GM23338 (cell line): Measurements from ENCODE around the gene NHSL1. TPM values are rescaled to one million over a fixed set of nuclear protein-coding genes. Genes with fewer than 3 reads are reported as not detected.

Experiments used
- ATAC-seq: fragments of 200-7000 bp; cut with Tn5 transposase; 3 replicates; pipeline ENCODE4 v1.9.1; 2020
- DNase-seq: peaks from one replicate; pipeline ENCODE4 v3.0.0-alpha.2; 2015; ENCODE audit warnings: low spot score
- H2AFZ ChIP-seq: fragments of 200-600 bp; sonication (generic); 2 replicates; pipeline ENCODE4 v1.8.0; 2016; ENCODE audit warnings: antibody characterized with exemption, mild to moderate bottlenecking, moderate library complexity
- H3F3A ChIP-seq: fragments of 200-600 bp; sonication (generic); replicated peaks from 2 replicates; pipeline ENCODE4 v1.8.0; 2017; ENCODE audit warnings: antibody characterized with exemption, mixed run types, low read depth
- H3K27ac ChIP-seq: fragments of 200-600 bp; sonication (generic); 2 replicates; pipeline ENCODE4 v1.6.1; 2016; ENCODE audit warnings: low read depth
- H3K27me3 ChIP-seq: fragments of 200-600 bp; sonication (generic); 2 replicates; pipeline ENCODE4 v1.8.0; 2016; ENCODE audit warnings: mild to moderate bottlenecking, mixed run types, moderate library complexity; ENCODE audit not compliant: insufficient read depth
- H3K36me3 ChIP-seq: fragments of 200-600 bp; sonication (generic); 2 replicates; pipeline ENCODE4 v1.8.0; 2016; ENCODE audit warnings: mild to moderate bottlenecking; ENCODE audit not compliant: insufficient read depth
- H3K4me1 ChIP-seq: fragments of 200-600 bp; sonication (generic); 2 replicates; pipeline ENCODE4 v1.8.0; 2016; ENCODE audit warnings: mild to moderate bottlenecking, moderate library complexity; ENCODE audit not compliant: insufficient read depth
- H3K4me2 ChIP-seq: fragments of 200-600 bp; sonication (generic); 2 replicates; pipeline ENCODE4 v1.7.1; 2017; ENCODE audit warnings: mixed run types
- H3K4me3 ChIP-seq: fragments of 200-600 bp; sonication (generic); 2 replicates; pipeline ENCODE4 v1.6.1; 2016; ENCODE audit warnings: mixed run types
- H3K79me2 ChIP-seq: fragments of 200-600 bp; sonication (generic); replicated peaks from 2 replicates; pipeline ENCODE4 v1.8.0; 2017; ENCODE audit warnings: mild to moderate bottlenecking; ENCODE audit not compliant: insufficient read depth
- H3K9me2 ChIP-seq: fragments of 200-600 bp; sonication (generic); 2 replicates; pipeline ENCODE4 v1.8.0; 2017; ENCODE audit not compliant: insufficient read depth
- H4K20me1 ChIP-seq: fragments of 200-600 bp; sonication (generic); replicated peaks from 2 replicates; pipeline ENCODE4 v1.8.0; 2017; ENCODE audit warnings: mild to moderate bottlenecking; ENCODE audit not compliant: insufficient read depth
- H3K27ac Mint-ChIP-seq: 2 replicates; pipeline ENCODE4 v1.8.0; 2020; ENCODE audit warnings: inconsistent platforms, mild to moderate bottlenecking, moderate library complexity, mixed read lengths
- H3K27me3 Mint-ChIP-seq: 3 replicates; pipeline ENCODE4 v1.8.0; 2022; ENCODE audit warnings: low read depth, mild to moderate bottlenecking, moderate library complexity, mixed read lengths, inconsistent platforms; ENCODE audit not compliant: insufficient read depth, poor library complexity
- H3K36me3 Mint-ChIP-seq: 3 replicates; pipeline ENCODE4 v1.8.0; 2021; ENCODE audit warnings: low read depth, mild to moderate bottlenecking, inconsistent platforms, moderate library complexity, mixed read lengths
- H3K4me1 Mint-ChIP-seq: 3 replicates; pipeline ENCODE4 v1.8.0; 2020; ENCODE audit warnings: mild to moderate bottlenecking, inconsistent platforms, mixed read lengths
- H3K4me3 Mint-ChIP-seq: 3 replicates; pipeline ENCODE4 v1.8.0; 2021; ENCODE audit warnings: moderate library complexity, mild to moderate bottlenecking, inconsistent platforms, mixed read lengths
- H3K9me3 Mint-ChIP-seq: 3 replicates; pipeline ENCODE4 v1.8.0; 2020; ENCODE audit warnings: moderate library complexity, mild to moderate bottlenecking, inconsistent platforms, mixed read lengths
- EZH2 ChIP-seq: fragments of 200-600 bp; sonication (generic); IDR thresholded peaks from one replicate; pipeline ENCODE4 v1.8.0; 2017; ENCODE audit warnings: antibody characterized with exemption, mild to moderate bottlenecking, low read depth; ENCODE audit not compliant: unreplicated experiment
- EZH2phosphoT487 ChIP-seq: fragments of 200-600 bp; sonication (generic); IDR thresholded peaks from one replicate; pipeline ENCODE4 v1.8.1; 2018; ENCODE audit warnings: antibody characterized with exemption; ENCODE audit not compliant: unreplicated experiment
- NANOG ChIP-seq: IDR thresholded peaks from 2 replicates; pipeline ENCODE4 v1.6.1; 2016; ENCODE audit warnings: antibody characterized with exemption, borderline replicate concordance
- POLR2AphosphoS5 ChIP-seq: IDR thresholded peaks from 2 replicates; pipeline ENCODE4 v1.6.1; 2016; ENCODE audit warnings: antibody characterized with exemption, low read depth
- polyA plus RNA-seq: library from polyadenylated mRNA; unstranded; fragments of >200 nt; fragmentation: Nextera tagmentation; extraction: Ambion mirVana; gene quantifications from 2 replicates; pipeline ENCODE4 v1.2.1, GENCODE V29; 2016
- total RNA-seq: library from RNA; depleted of rRNA; stranded (reverse); fragments of >200 nt; shearing (Covaris generic); gene quantifications from 2 replicates; pipeline ENCODE4 v1.2.3, GENCODE V29; 2014
- TF ChIP-seq, protein P1 (sequence below), 2 experiments: fragments of 200-600 bp in 1 of 2; sonication (generic) in 1 of 2; conservative IDR thresholded peaks; 2 replicates each; pipeline versions ENCODE4 v1.5.1 to v1.6.1; 2016 to 2017; ENCODE audit warnings: antibody characterized with exemption in 2 of 2, low read depth in 2 of 2, mild to moderate bottlenecking in 2 of 2, moderate library complexity in 1 of 2
- TF ChIP-seq, protein P2 (sequence below): fragments of 250-450 bp; sonication (Bioruptor Pico); IDR thresholded peaks from 2 replicates; pipeline ENCODE4 v1.5.0; 2020; ENCODE audit warnings: mild to moderate bottlenecking, moderate library complexity
- TF ChIP-seq, protein P3 (sequence below): IDR thresholded peaks from 2 replicates; pipeline ENCODE4 v1.6.1; 2016; ENCODE audit warnings: antibody characterized with exemption

Gene NHSL1
- total and polyA plus RNA-seq, 2 experiments from 2014 or later = 11.2 to 24.5 TPM

DNA sequence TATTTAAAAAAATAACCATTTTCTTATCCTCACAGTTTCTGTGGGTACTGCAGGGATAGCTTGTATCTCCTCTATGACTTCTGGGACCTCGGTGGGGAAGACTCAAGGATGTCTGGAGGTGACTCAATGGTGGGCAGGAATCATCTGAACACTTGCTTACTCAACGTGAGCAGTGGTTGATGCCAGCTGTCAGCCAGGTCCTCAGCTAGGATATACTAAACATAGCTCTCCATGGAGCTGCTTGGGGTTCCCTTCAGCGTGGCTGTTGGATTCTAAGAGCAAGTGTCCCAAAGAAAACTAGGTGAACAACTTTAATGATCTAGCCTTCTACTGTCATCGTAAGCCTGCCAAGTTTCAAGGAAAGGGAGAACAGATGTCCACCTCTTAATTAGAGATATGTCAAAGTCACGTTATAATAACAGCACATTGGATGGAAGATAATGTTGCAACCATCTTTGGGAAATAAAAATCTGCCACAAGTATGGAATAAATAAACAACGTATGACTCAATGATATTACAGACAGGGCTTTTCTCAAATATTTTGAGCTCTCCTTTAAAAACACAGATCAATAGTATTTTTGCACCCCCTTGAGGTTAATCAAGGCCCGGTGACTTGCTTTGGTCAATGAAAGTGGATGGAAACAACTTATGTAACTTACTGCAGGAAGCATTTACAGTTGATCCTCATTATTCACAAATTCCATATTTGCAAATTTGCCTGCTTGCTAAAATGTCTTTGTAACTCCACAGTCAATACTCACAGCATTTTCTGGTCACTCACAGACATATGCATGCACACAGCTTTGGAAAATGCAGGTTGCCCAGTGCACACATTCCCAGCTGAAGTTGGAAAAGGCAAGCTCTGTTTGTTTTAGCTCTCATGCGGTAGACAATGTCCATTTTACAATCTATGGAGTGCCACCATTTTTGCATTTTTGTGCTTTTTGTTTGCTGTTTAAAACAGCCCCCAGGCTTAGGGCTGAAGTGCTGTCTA, 101.9 kb downstream of the NHSL1 start:
- Mint-ChIP-seq H3K4me3 (no peak overlapping the region), H3K36me3 (no peaks in the 10 kb centered on the region), H3K27me3 (no peaks in the 10 kb centered on the region), H3K4me1 (no peaks in the 10 kb centered on the region), H3K9me3 (no peaks in the 10 kb centered on the region), H3K27ac (no peak overlapping the region)
- Histone ChIP-seq H3F3A (no peaks in the 10 kb centered on the region; the same call in 1 of the 2 replicates), H3K27me3 (no peaks in the 10 kb centered on the region), H2AFZ (no peak overlapping the region), H3K4me2 (no peak overlapping the region), H3K27ac (no peak overlapping the region), H3K4me3 (no peak overlapping the region), H4K20me1 (no peaks in the 10 kb centered on the region), H3K4me1 (no peaks in the 10 kb centered on the region; the same call in 1 of the 2 replicates), H3K9me2 (no peaks in the 10 kb centered on the region; the same call in 1 of the 2 replicates), H3K79me2 (no peaks in the 10 kb centered on the region), H3K36me3 (no peaks in the 10 kb centered on the region)
- no peak for DNase-seq
- ATAC-seq = no peak
- no peak for TF ChIP-seq EZH2phosphoT487
- TF ChIP-seq, protein P1, sequence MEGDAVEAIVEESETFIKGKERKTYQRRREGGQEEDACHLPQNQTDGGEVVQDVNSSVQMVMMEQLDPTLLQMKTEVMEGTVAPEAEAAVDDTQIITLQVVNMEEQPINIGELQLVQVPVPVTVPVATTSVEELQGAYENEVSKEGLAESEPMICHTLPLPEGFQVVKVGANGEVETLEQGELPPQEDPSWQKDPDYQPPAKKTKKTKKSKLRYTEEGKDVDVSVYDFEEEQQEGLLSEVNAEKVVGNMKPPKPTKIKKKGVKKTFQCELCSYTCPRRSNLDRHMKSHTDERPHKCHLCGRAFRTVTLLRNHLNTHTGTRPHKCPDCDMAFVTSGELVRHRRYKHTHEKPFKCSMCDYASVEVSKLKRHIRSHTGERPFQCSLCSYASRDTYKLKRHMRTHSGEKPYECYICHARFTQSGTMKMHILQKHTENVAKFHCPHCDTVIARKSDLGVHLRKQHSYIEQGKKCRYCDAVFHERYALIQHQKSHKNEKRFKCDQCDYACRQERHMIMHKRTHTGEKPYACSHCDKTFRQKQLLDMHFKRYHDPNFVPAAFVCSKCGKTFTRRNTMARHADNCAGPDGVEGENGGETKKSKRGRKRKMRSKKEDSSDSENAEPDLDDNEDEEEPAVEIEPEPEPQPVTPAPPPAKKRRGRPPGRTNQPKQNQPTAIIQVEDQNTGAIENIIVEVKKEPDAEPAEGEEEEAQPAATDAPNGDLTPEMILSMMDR (conservative IDR thresholded peaks at IDR 0.05; ENCODE audit: low read depth in 2 of 2) = peak; percentile 40 to 49; a peak in 3 of 4 replicates

DNA sequence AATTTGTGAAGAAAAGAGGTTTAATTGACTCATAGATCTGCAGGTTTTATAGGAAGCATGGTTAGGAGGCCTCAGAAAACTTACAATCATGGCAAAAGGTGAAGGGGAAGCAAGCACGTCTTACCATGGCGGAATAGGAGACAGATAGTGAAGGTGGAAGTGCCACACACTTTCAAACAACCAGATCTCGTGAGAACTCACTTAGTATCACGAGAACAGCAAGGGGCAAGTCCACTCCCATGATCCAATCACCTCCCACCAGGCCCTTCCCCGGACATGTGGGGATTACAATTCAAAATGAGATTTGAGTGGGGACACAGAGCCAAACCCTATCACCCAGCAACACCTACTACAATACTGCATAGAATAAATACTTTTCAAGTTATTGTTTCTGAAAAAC, 102.6 kb downstream of the NHSL1 start:
- Histone ChIP-seq H3K27me3 (no peaks in the 10 kb centered on the region), H2AFZ (0 out of 2 replicates have a peak overlapping the region, but pooled peaks have one; percentile 29), H3K4me1 (no peaks in the 10 kb centered on the region; the same call in 1 of the 2 replicates), H3K9me2 (no peaks in the 10 kb centered on the region; the same call in 1 of the 2 replicates), H4K20me1 (no peaks in the 10 kb centered on the region), H3K79me2 (no peaks in the 10 kb centered on the region), H3K27ac (no peak overlapping the region), H3F3A (no peaks in the 10 kb centered on the region), H3K4me2 (no peak overlapping the region), H3K36me3 (no peaks in the 10 kb centered on the region), H3K4me3 (no peak overlapping the region)
- Mint-ChIP-seq H3K9me3 (no peaks in the 10 kb centered on the region), H3K27me3 (no peaks in the 10 kb centered on the region), H3K27ac (no peak overlapping the region), H3K4me1 (no peaks in the 10 kb centered on the region), H3K4me3 (no peak overlapping the region), H3K36me3 (no peaks in the 10 kb centered on the region)
- no peak for ATAC-seq
- DNase-seq = no peak
- TF ChIP-seq NANOG = no peak
- TF ChIP-seq EZH2phosphoT487 = no peak
- no peak for TF ChIP-seq EZH2
- TF ChIP-seq, protein P2, sequence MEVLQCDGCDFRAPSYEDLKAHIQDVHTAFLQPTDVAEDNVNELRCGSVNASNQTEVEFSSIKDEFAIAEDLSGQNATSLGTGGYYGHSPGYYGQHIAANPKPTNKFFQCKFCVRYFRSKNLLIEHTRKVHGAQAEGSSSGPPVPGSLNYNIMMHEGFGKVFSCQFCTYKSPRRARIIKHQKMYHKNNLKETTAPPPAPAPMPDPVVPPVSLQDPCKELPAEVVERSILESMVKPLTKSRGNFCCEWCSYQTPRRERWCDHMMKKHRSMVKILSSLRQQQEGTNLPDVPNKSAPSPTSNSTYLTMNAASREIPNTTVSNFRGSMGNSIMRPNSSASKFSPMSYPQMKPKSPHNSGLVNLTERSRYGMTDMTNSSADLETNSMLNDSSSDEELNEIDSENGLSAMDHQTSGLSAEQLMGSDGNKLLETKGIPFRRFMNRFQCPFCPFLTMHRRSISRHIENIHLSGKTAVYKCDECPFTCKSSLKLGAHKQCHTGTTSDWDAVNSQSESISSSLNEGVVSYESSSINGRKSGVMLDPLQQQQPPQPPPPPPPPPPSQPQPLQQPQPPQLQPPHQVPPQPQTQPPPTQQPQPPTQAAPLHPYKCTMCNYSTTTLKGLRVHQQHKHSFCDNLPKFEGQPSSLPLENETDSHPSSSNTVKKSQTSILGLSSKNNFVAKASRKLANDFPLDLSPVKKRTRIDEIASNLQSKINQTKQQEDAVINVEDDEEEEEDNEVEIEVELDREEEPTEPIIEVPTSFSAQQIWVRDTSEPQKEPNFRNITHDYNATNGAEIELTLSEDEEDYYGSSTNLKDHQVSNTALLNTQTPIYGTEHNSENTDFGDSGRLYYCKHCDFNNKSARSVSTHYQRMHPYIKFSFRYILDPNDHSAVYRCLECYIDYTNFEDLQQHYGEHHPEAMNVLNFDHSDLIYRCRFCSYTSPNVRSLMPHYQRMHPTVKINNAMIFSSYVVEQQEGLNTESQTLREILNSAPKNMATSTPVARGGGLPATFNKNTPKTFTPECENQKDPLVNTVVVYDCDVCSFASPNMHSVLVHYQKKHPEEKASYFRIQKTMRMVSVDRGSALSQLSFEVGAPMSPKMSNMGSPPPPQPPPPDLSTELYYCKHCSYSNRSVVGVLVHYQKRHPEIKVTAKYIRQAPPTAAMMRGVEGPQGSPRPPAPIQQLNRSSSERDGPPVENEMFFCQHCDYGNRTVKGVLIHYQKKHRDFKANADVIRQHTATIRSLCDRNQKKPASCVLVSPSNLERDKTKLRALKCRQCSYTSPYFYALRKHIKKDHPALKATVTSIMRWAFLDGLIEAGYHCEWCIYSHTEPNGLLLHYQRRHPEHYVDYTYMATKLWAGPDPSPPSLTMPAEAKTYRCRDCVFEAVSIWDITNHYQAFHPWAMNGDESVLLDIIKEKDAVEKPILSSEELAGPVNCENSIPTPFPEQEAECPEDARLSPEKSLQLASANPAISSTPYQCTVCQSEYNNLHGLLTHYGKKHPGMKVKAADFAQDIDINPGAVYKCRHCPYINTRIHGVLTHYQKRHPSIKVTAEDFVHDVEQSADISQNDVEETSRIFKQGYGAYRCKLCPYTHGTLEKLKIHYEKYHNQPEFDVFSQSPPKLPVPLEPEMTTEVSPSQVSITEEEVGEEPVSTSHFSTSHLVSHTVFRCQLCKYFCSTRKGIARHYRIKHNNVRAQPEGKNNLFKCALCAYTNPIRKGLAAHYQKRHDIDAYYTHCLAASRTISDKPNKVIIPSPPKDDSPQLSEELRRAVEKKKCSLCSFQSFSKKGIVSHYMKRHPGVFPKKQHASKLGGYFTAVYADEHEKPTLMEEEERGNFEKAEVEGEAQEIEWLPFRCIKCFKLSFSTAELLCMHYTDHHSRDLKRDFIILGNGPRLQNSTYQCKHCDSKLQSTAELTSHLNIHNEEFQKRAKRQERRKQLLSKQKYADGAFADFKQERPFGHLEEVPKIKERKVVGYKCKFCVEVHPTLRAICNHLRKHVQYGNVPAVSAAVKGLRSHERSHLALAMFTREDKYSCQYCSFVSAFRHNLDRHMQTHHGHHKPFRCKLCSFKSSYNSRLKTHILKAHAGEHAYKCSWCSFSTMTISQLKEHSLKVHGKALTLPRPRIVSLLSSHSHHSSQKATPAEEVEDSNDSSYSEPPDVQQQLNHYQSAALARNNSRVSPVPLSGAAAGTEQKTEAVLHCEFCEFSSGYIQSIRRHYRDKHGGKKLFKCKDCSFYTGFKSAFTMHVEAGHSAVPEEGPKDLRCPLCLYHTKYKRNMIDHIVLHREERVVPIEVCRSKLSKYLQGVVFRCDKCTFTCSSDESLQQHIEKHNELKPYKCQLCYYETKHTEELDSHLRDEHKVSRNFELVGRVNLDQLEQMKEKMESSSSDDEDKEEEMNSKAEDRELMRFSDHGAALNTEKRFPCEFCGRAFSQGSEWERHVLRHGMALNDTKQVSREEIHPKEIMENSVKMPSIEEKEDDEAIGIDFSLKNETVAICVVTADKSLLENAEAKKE (CRISPR knock-in tag) = no peak
- TF ChIP-seq, protein P3, sequence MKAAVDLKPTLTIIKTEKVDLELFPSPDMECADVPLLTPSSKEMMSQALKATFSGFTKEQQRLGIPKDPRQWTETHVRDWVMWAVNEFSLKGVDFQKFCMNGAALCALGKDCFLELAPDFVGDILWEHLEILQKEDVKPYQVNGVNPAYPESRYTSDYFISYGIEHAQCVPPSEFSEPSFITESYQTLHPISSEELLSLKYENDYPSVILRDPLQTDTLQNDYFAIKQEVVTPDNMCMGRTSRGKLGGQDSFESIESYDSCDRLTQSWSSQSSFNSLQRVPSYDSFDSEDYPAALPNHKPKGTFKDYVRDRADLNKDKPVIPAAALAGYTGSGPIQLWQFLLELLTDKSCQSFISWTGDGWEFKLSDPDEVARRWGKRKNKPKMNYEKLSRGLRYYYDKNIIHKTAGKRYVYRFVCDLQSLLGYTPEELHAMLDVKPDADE = no peak
- TF ChIP-seq, protein P1 (conservative IDR thresholded peaks at IDR 0.05; ENCODE audit: low read depth in 2 of 2) = no peak
- TF ChIP-seq POLR2AphosphoS5 = no peak
